Caco-2 (cell line): ENCODE data around the gene MOBP. TPM values are rescaled to one million over a fixed set of nuclear protein-coding genes. Genes with fewer than 3 reads are reported as not detected.

Experiments used
- BruUV-seq: library from RNA; stranded (reverse); fragments of 400-500 nt; replicated peaks from 2 replicates; lab custom pipeline; 2021; lab: Mats Ljungman, UMichigan
- CTCF ChIA-PET: fragments of 300-600 bp; sonication (Branson Sonifier 250); formaldehyde crosslinking; loops from one replicate; lab custom pipeline; 2022; ENCODE audit warnings: antibody characterized with exemption; lab: Charles Lee
- POLR2A ChIA-PET: fragments of 300-600 bp; sonication (Branson Sonifier 250); formaldehyde crosslinking; loops from one replicate; lab custom pipeline; 2022; ENCODE audit warnings: antibody characterized with exemption; lab: Charles Lee
- DNase-seq, 2 experiments: peaks; one replicate each; pipeline versions ENCODE4 v3.0.0 to v3.0.0-alpha.2; 2020 to 2022
- H3K27me3 ChIP-seq: replicated peaks from 2 replicates; pipeline ENCODE4 v1.6.0; 2011; ENCODE audit warnings: low read length; ENCODE audit not compliant: control insufficient read depth, insufficient read depth
- H3K36me3 ChIP-seq: 2 replicates; pipeline ENCODE4 v1.5.1; 2011; ENCODE audit warnings: low read length; ENCODE audit not compliant: control insufficient read depth, insufficient read depth
- H3K4me1 ChIP-seq: fragments of 250-450 bp; sonication (Bioruptor Pico); 2 replicates; pipeline ENCODE4 v1.5.1; 2020; ENCODE audit warnings: mild to moderate bottlenecking
- H3K4me3 ChIP-seq: 2 replicates; pipeline ENCODE4 v1.5.1; 2011; ENCODE audit warnings: low read depth, mild to moderate bottlenecking, control low read depth, low read length
- H3K9me3 ChIP-seq: fragments of 250-450 bp; sonication (Bioruptor Pico); 2 replicates; pipeline ENCODE4 v1.5.1; 2020; ENCODE audit warnings: mild to moderate bottlenecking, moderate library complexity
- H3K27ac Mint-ChIP-seq: one replicate; pipeline ENCODE4 v1.8.0; 2022; ENCODE audit warnings: mixed read lengths; ENCODE audit not compliant: unreplicated experiment
- H3K27me3 Mint-ChIP-seq: one replicate; pipeline ENCODE4 v1.8.0; 2022; ENCODE audit warnings: mixed read lengths; ENCODE audit not compliant: insufficient read depth, unreplicated experiment
- H3K36me3 Mint-ChIP-seq: one replicate; pipeline ENCODE4 v1.8.0; 2022; ENCODE audit warnings: mild to moderate bottlenecking, mixed read lengths; ENCODE audit not compliant: insufficient read depth, unreplicated experiment
- H3K4me1 Mint-ChIP-seq: one replicate; pipeline ENCODE4 v1.8.0; 2022; ENCODE audit warnings: low read depth, mixed read lengths; ENCODE audit not compliant: unreplicated experiment
- H3K4me3 Mint-ChIP-seq: one replicate; pipeline ENCODE4 v1.8.0; 2022; ENCODE audit warnings: mild to moderate bottlenecking, moderate library complexity, mixed read lengths; ENCODE audit not compliant: unreplicated experiment
- H3K9me3 Mint-ChIP-seq: one replicate; pipeline ENCODE4 v1.8.0; 2022; ENCODE audit warnings: mixed read lengths; ENCODE audit not compliant: unreplicated experiment
- CTCF ChIP-seq, 2 experiments: fragments of 200-600 bp in 1 of 2; IDR thresholded peaks; 1 replicate in 1 of 2; 2 replicates in 1 of 2; pipeline versions ENCODE4 v1.5.1 to v1.8.0; 2011 to 2022; ENCODE audit warnings: antibody characterized with exemption in 1 of 2, control low read depth in 1 of 2, inconsistent platforms in 1 of 2, low read depth in 1 of 2, low read length in 1 of 2, mild to moderate bottlenecking in 1 of 2, moderate library complexity in 1 of 2; ENCODE audit not compliant: insufficient read depth in 1 of 2, severe bottlenecking in 1 of 2, unreplicated experiment in 1 of 2
- intact Hi-C: fragments of 100-400 bp; cut with micrococcal nuclease; formaldehyde crosslinking; loops from one replicate; pipeline ENCODE4 v1.10.0; 2022; ENCODE audit not compliant: unreplicated experiment
- total RNA-seq: library from RNA; stranded (reverse); gene quantifications from 2 replicates; pipeline ENCODE4 v1.2.3, GENCODE V29; 2022

Gene MOBP
- total RNA-seq, 1 experiment from 2014 or later, result 0.27 TPM

GRCh38 chr3:39541917-39542329, 74.4 kb downstream of the MOBP start:
- Mint-ChIP-seq H3K27ac (no peak overlapping the region), H3K4me1 (no peaks in the 10 kb centered on the region), H3K36me3 (no peaks in the 10 kb centered on the region), H3K27me3 (peaks cover 10% of the 10 kb centered on the region), H3K4me3 (no peak overlapping the region), H3K9me3 (no peaks in the 10 kb centered on the region)
- CTCF ChIA-PET, result interaction anchor here (1.1 kb wide), 1 partner anchor 34 kb away, joined by 3 read pairs; no protein-coding TSS in a partner anchor
- Histone ChIP-seq H3K9me3 (no peaks in the 10 kb centered on the region), H3K4me1 (no peaks in the 10 kb centered on the region), H3K4me3 (no peak overlapping the region), H3K27me3 (no peaks in the 10 kb centered on the region), H3K36me3 (no peaks in the 10 kb centered on the region)
- intact Hi-C loops, result loop anchor here (2.0 kb wide), 1 partner anchor 637 kb away; no protein-coding TSS in a partner anchor
- peak; percentile 30 to 36 for TF ChIP-seq CTCF (IDR thresholded peaks at IDR 0.05; ENCODE audit: insufficient read depth in 1 of 2, low read depth in 1 of 2, low read length in 1 of 2, severe bottlenecking in 1 of 2, unreplicated experiment in 1 of 2)
- no peak for DNase-seq
- POLR2A ChIA-PET, result no interaction called here
- BruUV-seq, result no TSS peak

GRCh38 chr3:39542588-39542988, 75.1 kb downstream of the MOBP start:
- H3K4me1 Mint-ChIP-seq, result no peaks in the 10 kb centered on the region
- no peaks in the 10 kb centered on the region for H3K36me3 Mint-ChIP-seq
- TF ChIP-seq CTCF (IDR thresholded peaks at IDR 0.05; ENCODE audit: insufficient read depth in 1 of 2, low read depth in 1 of 2, low read length in 1 of 2, severe bottlenecking in 1 of 2, unreplicated experiment in 1 of 2), result no peak
- H3K4me3 Mint-ChIP-seq, result no peak overlapping the region
- DNase-seq, result no peak
- Histone ChIP-seq H3K4me1 (no peaks in the 10 kb centered on the region), H3K27me3 (no peaks in the 10 kb centered on the region), H3K4me3 (no peak overlapping the region), H3K9me3 (no peaks in the 10 kb centered on the region), H3K36me3 (no peaks in the 10 kb centered on the region)
- ChIA-PET POLR2A (no interaction called here), CTCF (interaction anchor here (1.1 kb wide), 1 partner anchor 34 kb away, joined by 3 read pairs; no protein-coding TSS in a partner anchor)
- H3K27ac Mint-ChIP-seq, result no peak overlapping the region
- BruUV-seq, result no TSS peak
- H3K9me3 Mint-ChIP-seq, result no peaks in the 10 kb centered on the region
- intact Hi-C loops, result no loop called here
- H3K27me3 Mint-ChIP-seq, result peaks cover 10% of the 10 kb centered on the region

GRCh38 chr3:39548282-39548681, 80.8 kb downstream of the MOBP start:
- no peak for TF ChIP-seq CTCF (IDR thresholded peaks at IDR 0.05; ENCODE audit: insufficient read depth in 1 of 2, low read depth in 1 of 2, low read length in 1 of 2, severe bottlenecking in 1 of 2, unreplicated experiment in 1 of 2)
- POLR2A ChIA-PET, result no interaction called here
- no peaks in the 10 kb centered on the region for H3K36me3 Mint-ChIP-seq
- no peaks in the 10 kb centered on the region for H3K27me3 ChIP-seq
- H3K36me3 ChIP-seq, result no peaks in the 10 kb centered on the region
- CTCF ChIA-PET, result no interaction called here
- H3K9me3 ChIP-seq, result no peaks in the 10 kb centered on the region
- DNase-seq, result no peak
- H3K9me3 Mint-ChIP-seq, result peaks cover 12% of the 10 kb centered on the region
- H3K4me1 ChIP-seq, result no peaks in the 10 kb centered on the region
- H3K4me3 Mint-ChIP-seq, result no peak overlapping the region
- no peaks in the 10 kb centered on the region for H3K4me1 Mint-ChIP-seq
- intact Hi-C loops, result no loop called here
- no peak overlapping the region for H3K4me3 ChIP-seq
- no peak overlapping the region for H3K27ac Mint-ChIP-seq
- BruUV-seq, result no TSS peak
- H3K27me3 Mint-ChIP-seq, result peaks cover 15% of the 10 kb centered on the region
